ENCODE data around the gene ZG16.

Gene ZG16

GRCh38 chr16:29825145-29826044 is 47.3 kb downstream of the ZG16 start:
- DNase-seq (ENCODE audit: low spot score): no peak

DNA sequence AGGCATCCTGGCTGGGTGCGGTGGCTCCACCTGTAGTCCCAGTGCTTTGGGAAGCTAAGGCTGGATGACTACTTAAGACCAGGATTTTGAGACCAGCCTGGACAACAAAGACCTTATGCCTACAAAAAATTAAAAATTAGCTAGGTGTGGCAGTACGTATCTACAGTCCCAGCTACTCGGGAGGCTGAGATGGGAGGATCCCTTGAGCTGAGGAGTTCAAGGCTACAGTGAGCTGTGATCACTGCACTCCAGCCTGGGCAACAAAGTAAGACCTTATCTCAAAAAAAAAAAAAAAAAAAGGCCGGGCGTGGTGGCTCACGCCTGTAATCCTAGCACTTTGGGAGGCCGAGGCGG is 48.3 kb downstream of the ZG16 start:
- DNase-seq (ENCODE audit: low spot score): no peak

- no peak for DNase-seq (ENCODE audit: low spot score)
Measured at GRCh38 chr16:29830774-29831173, 52.7 kb downstream of the ZG16 start.

DNA sequence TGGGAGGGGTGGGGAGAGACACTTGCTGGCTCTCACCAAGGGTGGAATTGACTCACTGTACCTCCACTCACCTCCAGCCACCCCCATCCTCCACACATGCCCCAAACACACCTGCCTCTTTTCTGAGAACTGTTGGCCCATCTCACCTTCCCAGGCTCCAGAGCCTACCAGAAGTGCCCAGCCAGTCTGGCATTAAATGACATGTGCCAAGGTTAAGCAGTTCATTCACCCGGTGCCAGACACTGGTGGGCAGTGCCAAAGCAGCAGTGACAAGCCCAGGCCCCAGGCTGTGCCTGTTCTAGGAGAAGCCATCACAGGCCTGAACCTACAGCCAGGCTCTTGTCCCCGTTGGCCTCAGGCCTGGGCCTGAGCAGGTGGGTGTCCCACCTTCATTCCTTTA is 53.4 kb downstream of the ZG16 start:
- no peak for DNase-seq (ENCODE audit: low spot score)

Data from hematopoietic multipotent progenitor cell treated with erythropoietin and hydrocortisone succinate and interleukin-3 and kit ligand, for 15 days (in vitro differentiated cells).